Type B pancreatic cell (in vitro differentiated cells): ENCODE results near the gene CA12. TPM values are rescaled to one million over a fixed set of nuclear protein-coding genes. Genes with fewer than 3 reads are reported as not detected.
A peak's percentile ranks its signal among the peaks of the same experiment; 100 is the strongest.

Experiments used
- DNase-seq: peaks from one replicate; pipeline ENCODE4 v3.0.0; 2021; ENCODE audit warnings: mixed read lengths; ENCODE audit not compliant: unreplicated experiment; ENCODE audit errors: extremely low spot score
- H3K27ac Mint-ChIP-seq: 2 replicates; pipeline ENCODE4 v1.8.0; 2021; ENCODE audit warnings: mild to moderate bottlenecking, mixed read lengths
- H3K27me3 Mint-ChIP-seq: 2 replicates; pipeline ENCODE4 v1.8.0; 2021; ENCODE audit warnings: mixed read lengths
- H3K36me3 Mint-ChIP-seq: 2 replicates; pipeline ENCODE4 v1.8.0; 2021; ENCODE audit warnings: mixed read lengths
- H3K4me1 Mint-ChIP-seq: one replicate; pipeline ENCODE4 v1.8.0; 2021; ENCODE audit warnings: mixed read lengths; ENCODE audit not compliant: unreplicated experiment
- H3K4me3 Mint-ChIP-seq: 2 replicates; pipeline ENCODE4 v1.8.0; 2021; ENCODE audit warnings: mild to moderate bottlenecking, mixed read lengths
- H3K9me3 Mint-ChIP-seq: 2 replicates; pipeline ENCODE4 v1.8.0; 2021; ENCODE audit warnings: mixed read lengths
- CTCF ChIP-seq: fragments of 200-600 bp; sonication (generic); conservative IDR thresholded peaks from 2 replicates; pipeline ENCODE4 v1.5.0; 2021; ENCODE audit warnings: antibody characterized with exemption, mild to moderate bottlenecking
- total RNA-seq: library from RNA; stranded (reverse); gene quantifications from 2 replicates; pipeline ENCODE4 v1.2.1, GENCODE V29; 2021; ENCODE audit warnings: low replicate concordance

CA12 gene
- total RNA-seq, 1 donor from 2014 or later, result 5.5 TPM

- DNase-seq, result no peak
- Mint-ChIP-seq H3K27ac (no peak overlapping the region), H3K4me1 (peaks cover 21% of the 10 kb centered on the region), H3K27me3 (no peaks in the 10 kb centered on the region), H3K9me3 (no peaks in the 10 kb centered on the region), H3K36me3 (peaks cover 5% of the 10 kb centered on the region), H3K4me3 (no peak overlapping the region)
- TF ChIP-seq CTCF, result no peak
These were observed 94.5 kb downstream of the CA12 start for GRCh38 chr15:63287109-63287508.

GRCh38 chr15:63284335-63284734 is 97.3 kb downstream of the CA12 start:
- Mint-ChIP-seq H3K4me3 (no peak overlapping the region), H3K9me3 (no peaks in the 10 kb centered on the region), H3K4me1 (peaks cover 10% of the 10 kb centered on the region), H3K27ac (no peak overlapping the region), H3K27me3 (no peaks in the 10 kb centered on the region), H3K36me3 (no peaks in the 10 kb centered on the region)
- TF ChIP-seq CTCF, result no peak
- DNase-seq, result no peak

GRCh38 chr15:63283126-63283525 is 98.5 kb downstream of the CA12 start:
- no peaks in the 10 kb centered on the region for H3K27me3 Mint-ChIP-seq
- peaks cover 9% of the 10 kb centered on the region for H3K4me1 Mint-ChIP-seq
- no peak for DNase-seq
- no peaks in the 10 kb centered on the region for H3K9me3 Mint-ChIP-seq
- no peak overlapping the region for H3K27ac Mint-ChIP-seq
- H3K36me3 Mint-ChIP-seq, result no peaks in the 10 kb centered on the region
- TF ChIP-seq CTCF, result no peak
- H3K4me3 Mint-ChIP-seq, result no peak overlapping the region

GRCh38 chr15:63277893-63278456 is 103.7 kb downstream of the CA12 start:
- Mint-ChIP-seq H3K27me3 (no peaks in the 10 kb centered on the region), H3K9me3 (no peaks in the 10 kb centered on the region), H3K27ac (peak overlapping the region; percentile 82), H3K4me1 (peaks cover 14% of the 10 kb centered on the region), H3K36me3 (no peaks in the 10 kb centered on the region), H3K4me3 (peak overlapping the region; percentile 86)
- no peak for TF ChIP-seq CTCF
- DNase-seq, result no peak

GRCh38 chr15:63277038-63277892 is 104.4 kb downstream of the CA12 start, which contains the start of gene APH1B:
Gene APH1B (plus strand): TSS chr15:63277605. CDS start chr15:63277624, 19 bp downstream.
- peak within 1 kb of the TSS; percentile 82 for H3K27ac Mint-ChIP-seq
- H3K9me3 Mint-ChIP-seq, result no peaks in the 10 kb centered on the region
- DNase-seq, result peak; percentile 88
- peak; percentile 39 for TF ChIP-seq CTCF
- peaks cover 4% of the 10 kb centered on the region for H3K36me3 Mint-ChIP-seq
- H3K4me1 Mint-ChIP-seq, result peaks cover 14% of the 10 kb centered on the region
- H3K4me3 Mint-ChIP-seq, result peak within 1 kb of the TSS; percentile 96
- no peaks in the 10 kb centered on the region for H3K27me3 Mint-ChIP-seq
